Mesendoderm (in vitro differentiated cells): ENCODE measurements around the gene THSD7A.

Experiments
- DNase-seq: peaks from one replicate; pipeline ENCODE4 v3.0.0; 2013
- H2AK5ac ChIP-seq: 2 replicates; pipeline ENCODE4 v1.6.1; 2013; ENCODE audit warnings: low read length, inconsistent platforms
- H2BK120ac ChIP-seq: 2 replicates; pipeline ENCODE4 v1.6.1; 2013; ENCODE audit warnings: low read depth, mild to moderate bottlenecking, low read length, moderate library complexity, mixed read lengths
- H2BK15ac ChIP-seq: replicated peaks from 2 replicates; pipeline ENCODE4 v1.6.1; 2013; ENCODE audit warnings: low read depth, mild to moderate bottlenecking, moderate library complexity
- H2BK5ac ChIP-seq: 2 replicates; pipeline ENCODE4 v1.6.1; 2013; ENCODE audit warnings: low read length, inconsistent platforms
- H3K18ac ChIP-seq: 2 replicates; pipeline ENCODE4 v1.6.1; 2013; ENCODE audit warnings: mild to moderate bottlenecking, low read length, mixed read lengths
- H3K23ac ChIP-seq: one replicate; pipeline ENCODE4 v1.6.1; 2013; ENCODE audit warnings: low read length
- H3K27ac ChIP-seq: 2 replicates; pipeline ENCODE4 v1.5.1; 2013; ENCODE audit warnings: low read depth, mild to moderate bottlenecking, inconsistent platforms, low read length, moderate library complexity
- H3K27me3 ChIP-seq: 2 replicates; pipeline ENCODE4 v1.6.1; 2013; ENCODE audit warnings: low read length, control low read depth, mild to moderate bottlenecking, inconsistent platforms; ENCODE audit not compliant: insufficient read depth, poor library complexity
- H3K36me3 ChIP-seq: 2 replicates; pipeline ENCODE4 v1.6.1; 2013; ENCODE audit warnings: low read length, inconsistent platforms; ENCODE audit not compliant: control insufficient read depth, insufficient read depth
- H3K4ac ChIP-seq: one replicate; pipeline ENCODE4 v1.6.1; 2013; ENCODE audit warnings: low read depth, mild to moderate bottlenecking, low read length, moderate library complexity
- H3K4me1 ChIP-seq: 2 replicates; pipeline ENCODE4 v1.6.1; 2013; ENCODE audit warnings: low read depth, low read length, inconsistent platforms; ENCODE audit not compliant: control insufficient read depth
- H3K4me2 ChIP-seq: 2 replicates; pipeline ENCODE4 v1.6.1; 2013; ENCODE audit warnings: low read length
- H3K4me3 ChIP-seq: 2 replicates; pipeline ENCODE4 v1.5.1; 2013; ENCODE audit warnings: mild to moderate bottlenecking, low read length
- H3K56ac ChIP-seq: one replicate; pipeline ENCODE4 v1.6.1; 2013; ENCODE audit warnings: low read length
- H3K79me1 ChIP-seq: 2 replicates; pipeline ENCODE4 v1.6.1; 2013; ENCODE audit warnings: low read length, inconsistent platforms
- H3K79me2 ChIP-seq: 2 replicates; pipeline ENCODE4 v1.6.1; 2013; ENCODE audit warnings: mild to moderate bottlenecking, low read length; ENCODE audit not compliant: control insufficient read depth, insufficient read depth
- H3K9ac ChIP-seq: 2 replicates; pipeline ENCODE4 v1.6.1; 2013; ENCODE audit warnings: low read length, inconsistent platforms
- H4K5ac ChIP-seq: one replicate; pipeline ENCODE4 v1.6.1; 2013; ENCODE audit warnings: low read length
- H4K8ac ChIP-seq: one replicate; pipeline ENCODE4 v1.6.1; 2013; ENCODE audit warnings: low read depth, mild to moderate bottlenecking, control low read depth, low read length, moderate library complexity
- WGBS: extraction: QIAGEN DNeasy Blood & Tissue Kit; methylation state at CpG from one replicate; pipeline ENCODE4 v1.1.7; 2013; ENCODE audit warnings: low lambda C conversion rate, missing lambda C conversion rate; ENCODE audit not compliant: insufficient coverage; ENCODE audit errors: extremely low coverage; 5-methylcytosine and 5-hydroxymethylcytosine counted together

THSD7A gene

DNA sequence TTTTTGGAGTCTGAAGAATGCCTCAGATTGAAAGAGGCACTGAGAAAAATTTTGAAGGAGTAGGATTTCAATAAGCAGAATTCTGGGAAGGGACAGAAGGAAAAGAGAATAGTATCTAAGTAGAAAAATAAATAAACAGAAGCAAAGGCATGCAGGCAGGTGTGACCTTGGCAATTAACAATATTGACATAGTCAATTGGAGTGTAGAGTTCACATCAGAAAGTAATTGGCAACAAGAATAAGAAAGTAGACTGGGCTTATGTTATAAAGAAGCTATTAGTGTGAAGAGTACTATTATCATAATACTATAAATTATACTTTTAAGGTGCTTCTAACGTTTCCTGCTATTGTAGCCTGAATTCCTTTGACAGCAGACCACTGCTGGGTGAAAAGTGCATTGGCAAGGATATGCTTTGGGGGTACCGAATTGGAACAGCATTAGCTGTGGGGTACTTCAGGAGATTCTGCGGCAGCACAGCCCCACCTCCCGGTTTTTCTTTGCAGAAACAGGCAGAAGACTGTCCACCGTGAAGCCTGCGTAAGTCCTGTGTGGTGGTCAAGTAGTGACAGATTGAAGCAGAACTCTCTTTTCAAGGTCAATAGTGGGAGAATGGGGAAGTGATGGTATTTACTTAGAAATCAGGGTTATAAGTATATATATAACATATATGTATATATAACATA lies 357.0 kb downstream of the THSD7A start:
- Histone ChIP-seq H3K4me1 (no peaks in the 10 kb centered on the region), H3K4me2 (no peak overlapping the region), H3K56ac (no peak overlapping the region), H2BK120ac (no peak overlapping the region), H2AK5ac (no peak overlapping the region), H3K9ac (no peak overlapping the region), H3K79me2 (no peaks in the 10 kb centered on the region), H2BK15ac (no peak overlapping the region), H3K27me3 (no peaks in the 10 kb centered on the region), H2BK5ac (no peak overlapping the region), H3K36me3 (no peaks in the 10 kb centered on the region), H3K4me3 (no peak overlapping the region), H4K5ac (no peak overlapping the region), H3K4ac (no peak overlapping the region), H3K23ac (no peak overlapping the region), H3K79me1 (no peaks in the 10 kb centered on the region), H3K18ac (no peak overlapping the region), H3K27ac (no peak overlapping the region), H4K8ac (no peak overlapping the region)
- WGBS: no CpG with 5 or more reads among the region's 6 CpGs
- DNase-seq: no peak

DNA sequence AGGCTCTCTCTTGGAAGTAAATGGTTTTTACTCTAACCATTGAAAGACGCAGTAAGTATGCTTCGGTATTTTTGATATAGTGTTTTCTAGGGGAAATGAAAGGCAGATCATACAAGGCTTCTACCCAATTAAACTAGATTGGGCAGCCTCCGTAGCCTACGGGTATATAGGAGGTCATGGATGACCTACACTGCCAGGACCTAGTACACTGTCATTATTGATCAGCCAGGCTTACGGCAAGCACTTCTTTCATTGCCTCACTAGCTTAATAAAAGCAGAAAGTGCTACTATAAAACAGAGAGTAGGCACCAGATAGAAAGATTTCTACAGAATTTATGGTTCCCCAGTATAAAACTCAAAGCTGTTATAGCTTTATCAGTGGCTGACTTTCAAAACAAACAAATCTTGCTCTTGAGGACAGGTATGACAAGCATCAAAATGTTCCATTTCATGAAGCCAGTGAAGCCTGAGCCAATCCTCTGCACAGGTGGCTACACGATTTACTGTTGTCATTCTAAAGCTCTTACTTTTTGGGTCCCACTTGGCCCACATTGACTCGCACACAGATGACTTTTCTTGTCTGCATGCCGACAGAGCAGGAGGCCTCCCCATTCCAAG lies 358.1 kb downstream of the THSD7A start:
- Histone ChIP-seq H3K27me3 (no peaks in the 10 kb centered on the region), H3K4me1 (no peaks in the 10 kb centered on the region), H3K36me3 (no peaks in the 10 kb centered on the region), H2BK5ac (no peak overlapping the region), H2BK120ac (no peak overlapping the region), H2AK5ac (no peak overlapping the region), H3K4ac (no peak overlapping the region), H2BK15ac (no peak overlapping the region), H3K9ac (no peak overlapping the region), H3K79me1 (no peaks in the 10 kb centered on the region), H4K5ac (no peak overlapping the region), H3K23ac (no peak overlapping the region), H3K18ac (no peak overlapping the region), H3K56ac (no peak overlapping the region), H3K27ac (no peak overlapping the region), H4K8ac (no peak overlapping the region), H3K4me2 (no peak overlapping the region), H3K4me3 (no peak overlapping the region), H3K79me2 (no peaks in the 10 kb centered on the region)
- DNase-seq: no peak
- WGBS: no CpG with 5 or more reads among the region's 8 CpGs

DNA sequence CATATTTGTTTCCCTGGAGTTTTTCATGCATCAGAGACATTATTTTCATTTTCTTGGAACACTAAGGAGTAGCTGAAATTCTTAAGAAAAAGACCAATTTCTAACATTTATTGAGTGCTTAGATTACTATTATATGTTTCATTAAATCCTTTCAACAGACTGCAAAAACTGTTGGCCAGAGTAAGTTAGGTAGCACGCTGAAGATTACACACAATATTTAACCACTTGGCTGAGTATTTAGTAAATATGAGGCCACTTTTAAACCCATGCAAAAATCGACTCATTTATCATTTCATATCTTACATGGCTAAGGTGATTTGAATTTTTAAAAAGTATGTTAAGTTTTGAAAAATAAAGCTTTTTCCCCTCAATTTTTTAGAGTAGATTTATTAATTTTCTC lies 358.8 kb downstream of the THSD7A start:
- H3K56ac ChIP-seq: no peak overlapping the region
- H3K9ac ChIP-seq: no peak overlapping the region
- H3K4me1 ChIP-seq: no peaks in the 10 kb centered on the region
- no peak overlapping the region for H2BK5ac ChIP-seq
- no peaks in the 10 kb centered on the region for H3K36me3 ChIP-seq
- H3K4me3 ChIP-seq: no peak overlapping the region
- WGBS: no CpG with 5 or more reads among the region's 2 CpGs
- H3K27ac ChIP-seq: no peak overlapping the region
- H2BK15ac ChIP-seq: no peak overlapping the region
- H4K8ac ChIP-seq: no peak overlapping the region
- DNase-seq: no peak
- H3K23ac ChIP-seq: no peak overlapping the region
- no peaks in the 10 kb centered on the region for H3K79me1 ChIP-seq
- no peak overlapping the region for H3K4me2 ChIP-seq
- no peak overlapping the region for H2AK5ac ChIP-seq
- H3K4ac ChIP-seq: no peak overlapping the region
- no peaks in the 10 kb centered on the region for H3K27me3 ChIP-seq
- no peaks in the 10 kb centered on the region for H3K79me2 ChIP-seq
- H4K5ac ChIP-seq: no peak overlapping the region
- no peak overlapping the region for H2BK120ac ChIP-seq
- H3K18ac ChIP-seq: no peak overlapping the region

DNA sequence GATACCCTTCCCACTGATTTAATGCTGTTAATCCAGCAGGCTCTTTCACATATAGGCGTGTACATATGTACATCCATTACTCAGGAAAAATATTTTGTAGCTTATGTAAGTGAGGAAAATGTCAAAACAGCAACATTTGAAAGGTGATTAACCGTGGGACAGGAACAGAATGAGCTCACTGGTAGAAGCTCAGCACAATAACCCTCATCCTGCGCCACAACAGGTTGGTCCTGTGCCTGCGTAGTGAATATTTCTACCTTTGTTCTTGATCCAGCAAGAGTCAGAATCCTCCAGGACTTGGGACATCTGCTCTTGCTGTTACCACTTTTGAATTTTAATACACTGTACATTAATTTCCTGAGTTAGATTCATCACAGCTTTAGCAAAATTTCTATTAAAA lies 359.4 kb downstream of the THSD7A start:
- Histone ChIP-seq H3K18ac (no peak overlapping the region), H3K4me2 (no peak overlapping the region), H2BK5ac (no peak overlapping the region), H3K9ac (no peak overlapping the region), H2BK15ac (no peak overlapping the region), H3K79me1 (no peaks in the 10 kb centered on the region), H3K56ac (no peak overlapping the region), H3K79me2 (no peaks in the 10 kb centered on the region), H3K23ac (no peak overlapping the region), H4K5ac (no peak overlapping the region), H3K4ac (no peak overlapping the region), H3K36me3 (no peaks in the 10 kb centered on the region), H3K27ac (no peak overlapping the region), H2AK5ac (no peak overlapping the region), H2BK120ac (no peak overlapping the region), H4K8ac (no peak overlapping the region), H3K27me3 (no peaks in the 10 kb centered on the region), H3K4me1 (no peaks in the 10 kb centered on the region), H3K4me3 (no peak overlapping the region)
- no CpG with 5 or more reads among the region's 4 CpGs for WGBS
- DNase-seq: no peak

DNA sequence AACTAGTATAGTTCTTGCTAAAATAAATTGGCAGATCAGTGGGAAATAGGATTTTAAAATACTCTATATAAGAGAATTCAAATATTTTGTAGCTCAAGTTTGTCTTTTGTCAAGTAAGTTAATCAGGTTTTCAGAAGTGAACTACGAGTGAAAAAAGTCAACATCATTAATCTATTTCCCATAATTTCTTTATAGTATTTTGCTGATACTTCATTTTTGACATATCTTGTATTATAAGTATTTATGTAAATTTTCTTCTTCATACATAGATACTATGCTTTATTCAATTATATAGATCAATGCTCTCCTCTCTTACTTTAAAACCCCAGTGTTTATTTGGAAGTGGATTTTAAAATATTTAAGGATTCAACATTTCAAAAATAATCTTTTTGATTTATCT lies 360.7 kb downstream of the THSD7A start:
- Histone ChIP-seq H3K27ac (no peak overlapping the region), H2BK120ac (no peak overlapping the region), H4K8ac (no peak overlapping the region), H2BK15ac (no peak overlapping the region), H3K4me1 (no peaks in the 10 kb centered on the region), H4K5ac (no peak overlapping the region), H3K27me3 (no peaks in the 10 kb centered on the region), H3K36me3 (no peaks in the 10 kb centered on the region), H3K79me1 (no peaks in the 10 kb centered on the region), H3K4ac (no peak overlapping the region), H2BK5ac (no peak overlapping the region), H3K9ac (no peak overlapping the region), H3K18ac (no peak overlapping the region), H3K79me2 (no peaks in the 10 kb centered on the region), H3K56ac (no peak overlapping the region), H3K4me2 (no peak overlapping the region), H3K23ac (no peak overlapping the region), H3K4me3 (no peak overlapping the region), H2AK5ac (no peak overlapping the region)
- WGBS: no CpG with 5 or more reads among the region's 1 CpG
- DNase-seq: no peak
